ENCODE data around the gene TMEM59.

DNA sequence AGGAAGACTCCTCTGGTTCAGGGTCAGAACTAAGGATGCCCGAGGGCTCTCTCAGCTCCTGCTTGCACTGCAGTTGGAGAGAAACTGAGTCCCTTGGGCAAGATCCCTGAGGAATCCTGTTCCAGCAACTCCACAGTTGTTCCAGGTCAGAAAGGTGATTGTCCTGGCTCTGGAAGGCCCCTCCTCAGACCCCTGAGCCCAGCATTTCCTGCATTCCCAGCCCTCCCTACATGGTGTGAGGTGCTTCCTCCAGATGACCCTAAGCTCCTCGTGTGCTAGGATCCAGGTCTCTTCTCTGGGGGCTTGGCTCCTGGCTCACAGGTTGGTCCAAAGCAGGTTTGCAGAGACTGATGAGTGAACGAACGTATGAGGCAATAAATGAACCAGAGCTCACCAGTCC, 46.5 kb downstream of the TMEM59 start:
- no peak for TF ChIP-seq GATA3 (IDR thresholded peaks at IDR 0.05; ENCODE audit: low read depth, low read length)
- TF ChIP-seq GATA2 (IDR thresholded peaks at IDR 0.05; ENCODE audit: low read depth, low read length) = no peak
